Stomach (tissue), 9 donors: ENCODE data around the gene COLEC12. TPM values are rescaled to one million over a fixed set of nuclear protein-coding genes. Genes with fewer than 3 reads are reported as not detected.

Source experiments
- DNase-seq, 2 donors: peaks; one replicate each; pipeline versions ENCODE4 v3.0.0 to v3.0.0-alpha.2; 2013 to 2019
- H3K27ac ChIP-seq, 5 donors: fragments of 200-600 bp in 4 of 5; sonication (generic) in 4 of 5; one replicate each; pipeline ENCODE4 v1.5.1; 2013 to 2019; ENCODE audit warnings: mild to moderate bottlenecking in 1 of 5, moderate library complexity in 1 of 5
- H3K27me3 ChIP-seq, 3 donors: fragments of 200-600 bp; sonication (generic); one replicate each; pipeline ENCODE4 v1.5.1; 2017 to 2019; ENCODE audit warnings: mixed run types in 1 of 3
- H3K36me3 ChIP-seq, 4 donors: fragments of 200-600 bp; sonication (generic); 1 replicate in 3 of 4; 2 replicates in 1 of 4; pipeline ENCODE4 v1.5.1; 2016 to 2019
- H3K4me1 ChIP-seq, 4 donors: fragments of 200-600 bp; sonication (generic); one replicate each; pipeline ENCODE4 v1.5.1; 2016 to 2019
- H3K4me3 ChIP-seq, 4 donors: fragments of 200-600 bp; sonication (generic) in 3 of 4; one replicate each; pipeline ENCODE4 v1.5.1; 2016 to 2019; ENCODE audit warnings: mild to moderate bottlenecking in 1 of 4
- H3K9me3 ChIP-seq, 4 donors: fragments of 200-600 bp; sonication (generic); one replicate each; pipeline ENCODE4 v1.5.1; 2016 to 2019
- CTCF ChIP-seq, 7 experiments: fragments of 450-650 bp in 4 of 7; fragments of 200-600 bp in 3 of 7; sonication (generic) in 3 of 7; IDR thresholded peaks; one replicate each; pipeline ENCODE4 v1.5.1; 2016 to 2019; ENCODE audit warnings: antibody characterized with exemption in 7 of 7, control low read depth in 2 of 7, mild to moderate bottlenecking in 1 of 7
- EP300 ChIP-seq: sonication (generic); formaldehyde crosslinking; IDR thresholded peaks from one replicate; pipeline ENCODE4 v1.6.1; 2017; ENCODE audit warnings: antibody characterized with exemption
- POLR2A ChIP-seq, 4 donors: fragments of 450-650 bp; IDR thresholded peaks; one replicate each; pipeline ENCODE4 v1.6.1; 2016; ENCODE audit warnings: antibody characterized with exemption in 4 of 4, control low read depth in 2 of 4, mild to moderate bottlenecking in 1 of 4, moderate library complexity in 1 of 4
- POLR2AphosphoS5 ChIP-seq, 3 donors: sonication (generic); formaldehyde crosslinking; IDR thresholded peaks; one replicate each; pipeline ENCODE4 v1.6.1; 2016; ENCODE audit warnings: antibody characterized with exemption in 3 of 3
- WGBS, 5 donors: extraction: QIAGEN DNeasy Blood & Tissue Kit in 3 of 5; methylation state at CpG; one replicate each; pipeline versions ENCODE4 v1.1.5 to v1.1.7; 2013 to 2018; 5-methylcytosine and 5-hydroxymethylcytosine counted together
- intact Hi-C: fragments of 100-400 bp; cut with DNase I; formaldehyde crosslinking; loops from one replicate; pipeline ENCODE4 v1.15.1; 2023; ENCODE audit warnings: low total_unique reads
- polyA plus RNA-seq, 3 donors: library from polyadenylated mRNA; stranded (reverse); fragments of 200-250 nt; gene quantifications; one replicate each; pipeline ENCODE4 v1.2.3, GENCODE V29; 2013
- total RNA-seq, 5 donors: library from RNA; depleted of rRNA; stranded (reverse); fragments of >200 nt; gene quantifications; one replicate each; pipeline versions ENCODE4 v1.1.0 to v1.2.3, GENCODE V29; 2014 to 2016
- donor health status: healthy with polysubstance abuse.
- donor health status: Bipolar disorder and iron deficiency.
- donor health status: healthy.

COLEC12 gene
- total and polyA plus RNA-seq, 8 donors, result 1.7 to 37.5 (median 5.6) TPM

GRCh38 chr18:416930-417329 lies 83.6 kb downstream of the COLEC12 start:
- Histone ChIP-seq H3K4me3 (no peak overlapping the region), H3K9me3 (no peaks in the 10 kb centered on the region), H3K27ac (no peak overlapping the region), H3K4me1 (peaks cover 0 to 4% (median 0%) of the 10 kb centered on the region in 4 donors), H3K27me3 (no peaks in the 10 kb centered on the region), H3K36me3 (no peaks in the 10 kb centered on the region)
- TF ChIP-seq POLR2A (IDR thresholded peaks at IDR 0.05) (no peak), POLR2AphosphoS5 (IDR thresholded peaks at IDR 0.05) (no peak), CTCF (IDR thresholded peaks at IDR 0.05) (no peak), EP300 (no peak)
- DNase-seq, result no peak
- 81 to 97% (median 87%) methylated on average over 1 of the region's 1 CpG for WGBS, 5 donors
- intact Hi-C loops, result no loop called here

GRCh38 chr18:415617-416612 lies 84.6 kb downstream of the COLEC12 start:
- H3K27ac ChIP-seq, result no peak overlapping the region
- no peaks in the 10 kb centered on the region for H3K36me3 ChIP-seq
- H3K9me3 ChIP-seq, result no peaks in the 10 kb centered on the region
- H3K27me3 ChIP-seq, result no peaks in the 10 kb centered on the region
- no peaks in the 10 kb centered on the region for H3K4me1 ChIP-seq
- TF ChIP-seq CTCF (IDR thresholded peaks at IDR 0.05) (no peak), POLR2AphosphoS5 (IDR thresholded peaks at IDR 0.05) (no peak), EP300 (no peak), POLR2A (IDR thresholded peaks at IDR 0.05) (no peak)
- no peak overlapping the region for H3K4me3 ChIP-seq
- 87 to 91% (median 89%) methylated on average over 2 of the region's 2 CpGs for WGBS, 5 donors
- no peak for DNase-seq
- intact Hi-C loops, result no loop called here

GRCh38 chr18:415047-415446 lies 85.5 kb downstream of the COLEC12 start:
- Histone ChIP-seq H3K9me3 (no peaks in the 10 kb centered on the region), H3K4me3 (no peak overlapping the region), H3K27ac (no peak overlapping the region), H3K27me3 (no peaks in the 10 kb centered on the region), H3K36me3 (no peaks in the 10 kb centered on the region), H3K4me1 (no peaks in the 10 kb centered on the region)
- intact Hi-C loops, result no loop called here
- no peak for DNase-seq
- WGBS, 5 donors, result 74 to 84% (median 80%) methylated on average over 7 of the region's 7 CpGs
- TF ChIP-seq POLR2AphosphoS5 (IDR thresholded peaks at IDR 0.05) (no peak), CTCF (IDR thresholded peaks at IDR 0.05) (no peak), POLR2A (IDR thresholded peaks at IDR 0.05) (no peak), EP300 (no peak)

- H3K27ac ChIP-seq, result no peak overlapping the region
- WGBS, 5 donors, result 72 to 78% (median 74%) methylated on average over 3 of the region's 3 CpGs
- no peaks in the 10 kb centered on the region for H3K27me3 ChIP-seq
- H3K4me1 ChIP-seq, result peaks cover 0 to 4% (median 0%) of the 10 kb centered on the region in 4 donors
- no peak for DNase-seq
- no peaks in the 10 kb centered on the region for H3K36me3 ChIP-seq
- TF ChIP-seq POLR2AphosphoS5 (IDR thresholded peaks at IDR 0.05) (no peak), EP300 (no peak), POLR2A (IDR thresholded peaks at IDR 0.05) (no peak), CTCF (IDR thresholded peaks at IDR 0.05) (no peak)
- H3K4me3 ChIP-seq, result no peak overlapping the region
- H3K9me3 ChIP-seq, result no peaks in the 10 kb centered on the region
- intact Hi-C loops, result no loop called here
Measured at GRCh38 chr18:413233-413632, 87.3 kb downstream of the COLEC12 start.
